Lung (tissue), 12 donors: ENCODE measurements around the gene HFE. TPM values are rescaled to one million over a fixed set of nuclear protein-coding genes. Genes with fewer than 3 reads are reported as not detected.
A peak's percentile ranks its signal among the peaks of the same experiment; 100 is the strongest.

Experiments
- ATAC-seq: fragments of 200-7000 bp; cut with Tn5 transposase; one replicate; pipeline ENCODE4 v1.9.1; 2020; ENCODE audit warnings: moderate number of reproducible peaks; ENCODE audit not compliant: insufficient read depth, low FRiP score
- DNase-seq, 3 donors: peaks; one replicate each; pipeline ENCODE4 v3.0.0-alpha.2; 2013 to 2017
- H3K27ac ChIP-seq, 2 donors: one replicate each; pipeline ENCODE4 v1.5.1; 2013; ENCODE audit warnings: mild to moderate bottlenecking in 2 of 2, moderate library complexity in 2 of 2, control low read depth in 1 of 2, inconsistent platforms in 1 of 2, low read depth in 1 of 2, low read length in 1 of 2
- H3K27me3 ChIP-seq, 3 donors: one replicate each; pipeline ENCODE4 v1.5.1; 2013; ENCODE audit warnings: low read length in 2 of 3; ENCODE audit not compliant: control insufficient read depth in 3 of 3, insufficient read depth in 3 of 3
- H3K36me3 ChIP-seq, 4 donors: one replicate each; pipeline ENCODE4 v1.5.1; 2013; ENCODE audit warnings: low read length in 4 of 4, mild to moderate bottlenecking in 1 of 4, moderate library complexity in 1 of 4; ENCODE audit not compliant: control insufficient read depth in 4 of 4, insufficient read depth in 4 of 4
- H3K4me1 ChIP-seq, 5 donors: one replicate each; pipeline ENCODE4 v1.5.1; 2013; ENCODE audit warnings: low read length in 5 of 5, mild to moderate bottlenecking in 2 of 5, moderate library complexity in 1 of 5; ENCODE audit not compliant: control insufficient read depth in 5 of 5, insufficient read depth in 5 of 5
- H3K4me3 ChIP-seq: one replicate; pipeline ENCODE4 v1.5.1; 2013; ENCODE audit warnings: mild to moderate bottlenecking, control low read depth, moderate library complexity
- H3K9ac ChIP-seq, 2 donors: one replicate each; pipeline ENCODE4 v1.5.1; 2013; ENCODE audit warnings: low read length in 2 of 2, control low read depth in 1 of 2; ENCODE audit not compliant: insufficient read depth in 1 of 2
- H3K9me3 ChIP-seq, 4 donors: one replicate each; pipeline ENCODE4 v1.5.1; 2013; ENCODE audit warnings: low read length in 3 of 4, mild to moderate bottlenecking in 1 of 4, moderate library complexity in 1 of 4; ENCODE audit not compliant: control insufficient read depth in 4 of 4, insufficient read depth in 3 of 4
- CTCF ChIP-seq: IDR thresholded peaks from 2 replicates; pipeline ENCODE4 v1.5.1; 2012; ENCODE audit warnings: mild to moderate bottlenecking; ENCODE audit errors: control extremely low read depth, extremely low read depth
- WGBS, 2 donors: extraction: QIAGEN DNeasy Blood & Tissue Kit; methylation state at CpG; one replicate each; pipeline ENCODE4 v1.1.7; 2013; 5-methylcytosine and 5-hydroxymethylcytosine counted together
- polyA plus RNA-seq, 2 donors: library from polyadenylated mRNA; stranded (reverse); fragments of 200-250 nt; gene quantifications; one replicate each; pipeline ENCODE4 v1.2.1, GENCODE V29; 2013
- total RNA-seq, 2 donors: library from RNA; depleted of rRNA in 1 of 2; stranded (reverse); fragments of >200 nt in 1 of 2; gene quantifications; one replicate each; pipeline ENCODE4 v1.2.1, GENCODE V29; 2014 to 2021
- donor health status: control.
- donor health status: control.
- donor health status: Bipolar disorder and iron deficiency.
- donor health status: healthy.
- donor health status: DM: yes; HTN: yes; CAD: no.

Gene HFE
- total and polyA plus RNA-seq, 4 donors, result 3.1 to 10.7 (median 7.0) TPM

GRCh38 chr6:26129656-26130055, 42.4 kb downstream of the HFE start:
- Histone ChIP-seq H3K27me3 (no peaks in the 10 kb centered on the region), H3K27ac (no peak overlapping the region), H3K4me3 (no peak overlapping the region), H3K36me3 (peaks cover 0 to 12% (median 6%) of the 10 kb centered on the region in 4 donors), H3K4me1 (peaks cover 0 to 17% (median 7%) of the 10 kb centered on the region in 5 donors), H3K9ac (no peak overlapping the region), H3K9me3 (no peaks in the 10 kb centered on the region)
- WGBS, 2 donors, result 61 to 86% methylated on average over 1 of the region's 1 CpG
- ATAC-seq (no peak), DNase-seq (no peak)
- TF ChIP-seq CTCF, result no peak

GRCh38 chr6:26130581-26131249, 43.5 kb downstream of the HFE start:
- H3K9me3 ChIP-seq, result no peaks in the 10 kb centered on the region
- no peak overlapping the region for H3K9ac ChIP-seq
- 94% methylated on average over 6 of the region's 6 CpGs for WGBS, 2 donors
- H3K4me3 ChIP-seq, result no peak overlapping the region
- no peak overlapping the region for H3K27ac ChIP-seq
- TF ChIP-seq CTCF, result no peak
- no peaks in the 10 kb centered on the region for H3K27me3 ChIP-seq
- H3K36me3 ChIP-seq, result peaks cover 0 to 12% (median 5%) of the 10 kb centered on the region in 4 donors
- peak in 1 of 3 donors; percentile 19 for DNase-seq
- peaks cover 0 to 17% (median 7%) of the 10 kb centered on the region in 5 donors for H3K4me1 ChIP-seq
- ATAC-seq, result no peak

GRCh38 chr6:26131618-26132017, 44.4 kb downstream of the HFE start:
- no peak for TF ChIP-seq CTCF
- H3K9ac ChIP-seq, result no peak overlapping the region
- H3K4me1 ChIP-seq, result peaks cover 0 to 17% (median 7%) of the 10 kb centered on the region in 5 donors
- no peak overlapping the region for H3K27ac ChIP-seq
- 79 to 85% methylated on average over 3 of the region's 3 CpGs for WGBS, 2 donors
- H3K27me3 ChIP-seq, result no peaks in the 10 kb centered on the region
- no peak overlapping the region for H3K4me3 ChIP-seq
- ATAC-seq (no peak), DNase-seq (no peak)
- H3K36me3 ChIP-seq, result peaks cover 0 to 12% (median 5%) of the 10 kb centered on the region in 4 donors
- H3K9me3 ChIP-seq, result no peaks in the 10 kb centered on the region
